ENCODE results near the gene SOX11.
"Not testable (repeated sequence)": the region's sequence is repeated elsewhere in the genome, so short reads cannot be mapped to it uniquely, and the experiment has no call there.

GRCh38 chr2:5652734-5653133 is 39.5 kb upstream of the SOX11 start:
- TF ChIP-seq CTCF (IDR thresholded peaks at IDR 0.05); POLR2A (IDR thresholded peaks at IDR 0.05); POLR2AphosphoS5 (IDR thresholded peaks at IDR 0.05; ENCODE audit: insufficient read depth in 1 of 2, low read depth in 1 of 2): not testable (repeated sequence)

Measured in vagina (tissue), 2 donors.